Measurements from ENCODE around the gene FGF12.

FGF12 gene

DNA sequence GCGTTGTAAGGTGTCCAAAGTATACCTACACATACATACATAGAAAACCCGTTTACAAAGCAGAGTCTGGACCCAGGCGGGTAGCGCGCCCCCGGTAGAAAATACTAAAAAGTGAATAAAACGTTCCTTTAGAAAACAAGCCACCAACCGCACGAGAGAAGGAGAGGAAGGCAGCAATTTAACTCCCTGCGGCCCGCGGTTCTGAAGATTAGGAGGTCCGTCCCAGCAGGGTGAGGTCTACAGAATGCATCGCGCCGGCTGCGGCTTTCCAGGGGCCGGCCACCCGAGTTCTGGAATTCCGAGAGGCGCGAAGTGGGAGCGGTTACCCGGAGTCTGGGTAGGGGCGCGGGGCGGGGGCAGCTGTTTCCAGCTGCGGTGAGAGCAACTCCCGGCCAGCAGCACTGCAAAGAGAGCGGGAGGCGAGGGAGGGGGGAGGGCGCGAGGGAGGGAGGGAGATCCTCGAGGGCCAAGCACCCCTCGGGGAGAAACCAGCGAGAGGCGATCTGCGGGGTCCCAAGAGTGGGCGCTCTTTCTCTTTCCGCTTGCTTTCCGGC lies 318.6 kb downstream of the FGF12 start:
- DNase-seq = no peak

DNA sequence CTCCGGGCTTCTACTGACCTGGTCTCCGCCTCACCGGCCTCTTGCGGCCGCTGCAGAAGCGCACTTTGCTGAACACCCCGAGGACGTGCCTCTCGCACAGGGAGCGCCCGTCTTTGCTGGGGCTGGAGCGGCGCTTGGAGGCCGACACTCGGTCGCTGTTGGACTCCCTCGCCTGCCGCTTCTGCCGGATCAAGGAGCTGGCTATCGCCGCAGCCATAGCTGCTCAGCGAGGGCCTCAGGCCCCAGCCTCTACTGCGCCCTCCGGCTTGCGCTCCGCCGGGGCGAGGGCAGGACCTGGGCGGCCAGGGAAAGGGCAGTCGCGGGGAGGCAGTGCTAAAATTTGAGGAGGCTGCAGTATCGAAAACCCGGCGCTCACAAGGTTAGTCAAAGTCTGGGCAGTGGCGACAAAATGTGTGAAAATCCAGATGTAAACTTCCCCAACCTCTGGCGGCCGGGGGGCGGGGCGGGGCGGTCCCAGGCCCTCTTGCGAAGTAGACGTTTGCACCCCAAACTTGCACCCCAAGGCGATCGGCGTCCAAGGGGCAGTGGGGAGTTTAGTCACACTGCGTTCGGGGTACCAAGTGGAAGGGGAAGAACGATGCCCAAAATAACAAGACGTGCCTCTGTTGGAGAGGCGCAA lies 319.2 kb downstream of the FGF12 start:
- no peak for DNase-seq

DNA sequence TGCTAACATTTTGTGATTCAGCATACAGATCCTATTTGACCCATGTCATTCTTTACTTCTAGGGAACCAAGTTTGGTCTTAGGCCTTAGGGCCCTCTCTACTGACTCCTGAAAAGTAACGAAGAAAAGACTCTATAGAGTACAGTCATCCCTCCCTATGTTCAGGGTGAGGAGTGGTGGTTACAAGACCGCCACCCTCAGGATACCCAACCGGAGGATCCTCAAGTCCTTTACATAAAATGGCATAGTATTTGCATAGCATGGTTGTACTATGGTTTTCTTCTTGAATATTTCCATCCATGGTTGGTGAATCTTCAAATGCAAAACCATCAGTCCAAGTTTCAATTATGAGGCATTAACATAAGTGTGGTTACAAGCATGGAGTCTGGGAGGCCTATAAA lies 327.6 kb downstream of the FGF12 start:
- no peak for DNase-seq

DNA sequence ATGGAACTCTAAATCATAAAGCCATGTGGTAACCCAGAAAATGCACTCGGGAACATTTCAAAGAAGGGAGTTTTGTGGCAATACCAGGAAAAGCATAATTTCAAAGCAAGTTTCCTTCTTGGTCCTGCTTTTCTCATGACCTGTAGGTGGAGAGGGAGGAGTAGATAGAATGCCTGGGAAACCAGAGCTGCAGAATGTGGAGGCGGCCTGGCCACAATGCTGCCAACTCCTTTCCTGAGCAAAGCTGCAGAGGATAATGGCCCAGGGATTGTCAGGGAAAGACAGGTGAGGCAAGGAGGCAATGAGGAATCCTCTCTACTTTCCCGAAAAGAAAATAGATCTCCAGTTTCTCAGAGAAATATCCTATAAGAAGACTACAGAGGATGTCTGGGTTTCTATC lies 330.3 kb downstream of the FGF12 start:
- DNase-seq = no peak

DNA sequence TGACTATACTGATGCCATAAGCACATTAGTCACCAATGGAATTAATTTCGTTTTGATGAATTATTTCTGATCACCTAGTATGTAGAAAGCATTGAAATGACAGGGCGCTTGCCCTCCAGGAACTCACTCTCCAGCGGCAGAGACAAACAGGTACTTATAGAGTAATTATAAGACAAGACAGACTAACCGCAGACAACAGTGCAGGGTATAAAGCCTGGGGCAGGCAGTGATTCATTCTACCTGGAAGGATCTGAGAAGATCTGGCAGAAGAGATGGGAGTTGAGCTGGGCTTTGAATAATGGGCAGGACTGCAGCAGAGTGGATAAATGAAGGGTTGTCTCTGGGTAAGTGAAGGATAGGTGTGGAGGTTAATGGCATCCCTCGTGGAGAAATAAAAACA lies 331.8 kb downstream of the FGF12 start:
- DNase-seq = no peak

DNA sequence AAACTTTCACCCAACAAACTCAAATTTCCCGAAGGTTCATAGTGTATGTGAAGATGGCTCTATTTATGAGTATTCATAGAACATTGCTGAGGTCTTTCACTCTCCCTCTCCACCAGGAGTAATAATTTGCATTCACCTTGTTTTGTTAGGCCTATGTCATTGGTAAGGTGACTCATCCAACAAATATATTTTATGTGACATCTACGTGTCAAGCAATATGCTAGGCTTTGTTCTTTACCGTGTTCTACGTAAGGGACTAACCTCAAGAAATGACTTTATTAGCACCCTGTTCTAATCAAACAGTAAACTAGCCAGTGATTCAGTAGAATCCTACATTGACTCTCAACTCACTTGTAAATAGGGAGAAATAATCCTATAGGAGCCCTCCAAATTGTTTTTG lies 334.4 kb downstream of the FGF12 start:
- DNase-seq = no peak

DNA sequence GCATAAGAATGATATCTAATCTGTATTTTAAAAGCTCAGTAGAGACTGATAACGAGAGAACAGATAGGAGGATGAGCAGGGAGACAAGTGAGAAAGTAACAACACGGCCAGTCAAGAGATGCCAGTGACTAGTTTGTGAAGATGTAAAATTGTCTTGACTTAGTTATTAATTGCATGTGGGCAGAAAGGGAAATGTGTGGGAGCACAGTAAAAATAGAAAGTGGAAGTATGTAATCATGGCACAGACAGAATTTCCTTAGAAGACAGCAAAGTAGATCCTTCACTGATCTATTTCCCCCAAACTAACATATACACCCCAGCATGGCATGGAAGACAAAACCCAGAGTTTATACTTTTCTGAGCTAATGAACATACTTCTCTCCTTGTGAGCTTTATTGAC lies 344.5 kb downstream of the FGF12 start:
- DNase-seq = no peak

DNA sequence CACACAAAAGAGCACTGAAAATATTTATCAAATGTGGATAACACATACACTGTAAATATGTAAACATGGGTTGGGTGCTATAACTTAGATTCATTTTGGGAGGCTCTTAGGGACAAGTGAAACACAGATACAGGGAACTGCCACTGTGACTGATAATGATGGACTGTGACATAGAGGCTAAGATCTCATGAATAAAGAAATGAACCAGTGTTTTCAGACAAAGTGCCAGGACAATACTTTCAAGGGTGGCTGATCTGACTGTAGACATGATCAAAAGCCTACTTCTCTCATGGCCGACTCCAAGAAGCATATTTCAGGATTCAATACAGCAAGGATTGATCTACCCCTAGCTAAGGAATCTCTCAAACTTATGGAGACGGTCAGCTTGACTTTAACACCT lies 353.8 kb downstream of the FGF12 start:
- DNase-seq = no peak

DNA sequence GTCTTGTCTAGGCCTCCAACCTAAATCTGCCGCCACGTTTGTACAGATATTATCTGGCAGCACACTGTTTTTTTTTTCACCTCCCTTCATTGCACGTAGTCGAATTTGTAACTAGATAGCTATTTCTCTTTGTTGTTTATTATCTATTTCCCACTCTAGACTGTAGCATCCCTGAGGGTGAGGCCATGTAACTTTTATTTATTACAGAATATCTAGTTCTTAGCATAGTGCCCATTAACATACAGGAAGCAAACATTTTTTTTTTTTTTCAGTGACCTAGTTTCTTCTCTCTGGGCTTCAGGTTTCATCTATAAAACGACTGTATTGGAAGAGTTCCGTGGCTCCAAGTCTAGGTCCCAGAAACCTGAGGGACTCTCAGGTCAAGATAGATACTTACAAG lies 354.3 kb downstream of the FGF12 start:
- no peak for DNase-seq

DNA sequence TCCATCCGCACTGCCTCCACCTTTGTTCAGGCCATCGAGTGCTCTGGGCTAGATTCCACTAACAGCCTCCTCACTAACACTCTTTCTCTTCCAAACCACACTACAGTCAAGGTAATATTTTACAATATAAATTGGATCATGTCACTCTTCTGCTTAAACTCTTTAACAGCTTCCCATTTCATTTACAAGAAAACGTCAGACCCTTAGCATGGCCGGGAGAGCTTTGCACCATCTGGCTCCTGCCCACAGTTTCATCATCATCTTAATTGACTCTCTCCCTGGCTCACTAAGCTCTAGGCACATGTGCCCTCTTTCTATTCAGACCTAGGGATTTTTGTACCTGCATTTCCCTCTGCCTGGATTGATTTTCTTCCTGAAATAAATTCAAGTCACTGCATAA lies 354.7 kb downstream of the FGF12 start:
- DNase-seq = no peak

DNA sequence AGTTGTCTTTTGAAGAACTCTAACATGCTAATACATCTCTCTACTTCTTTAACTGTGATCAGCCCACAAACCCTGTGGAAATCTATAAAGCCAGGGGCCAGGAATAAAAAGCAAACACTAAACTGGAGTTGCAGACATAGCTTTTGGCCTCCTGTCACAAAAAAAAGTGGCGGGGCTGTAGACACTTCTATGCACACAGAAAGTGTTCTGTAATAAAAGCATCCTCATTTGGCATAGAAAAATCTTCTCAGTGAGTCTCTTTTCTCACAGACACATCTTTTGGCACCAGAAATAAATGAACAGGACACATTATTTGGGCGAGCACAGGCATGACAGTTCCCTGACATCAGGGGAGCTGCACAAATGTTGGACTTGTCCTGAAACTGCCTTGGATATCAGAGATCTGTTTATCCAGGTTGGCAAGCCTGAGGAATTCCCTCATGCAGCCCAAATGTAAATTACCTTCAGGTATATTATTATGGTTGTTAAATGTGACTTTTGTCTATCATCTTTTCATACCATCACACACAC lies 355.4 kb downstream of the FGF12 start:
- DNase-seq = no peak

DNA sequence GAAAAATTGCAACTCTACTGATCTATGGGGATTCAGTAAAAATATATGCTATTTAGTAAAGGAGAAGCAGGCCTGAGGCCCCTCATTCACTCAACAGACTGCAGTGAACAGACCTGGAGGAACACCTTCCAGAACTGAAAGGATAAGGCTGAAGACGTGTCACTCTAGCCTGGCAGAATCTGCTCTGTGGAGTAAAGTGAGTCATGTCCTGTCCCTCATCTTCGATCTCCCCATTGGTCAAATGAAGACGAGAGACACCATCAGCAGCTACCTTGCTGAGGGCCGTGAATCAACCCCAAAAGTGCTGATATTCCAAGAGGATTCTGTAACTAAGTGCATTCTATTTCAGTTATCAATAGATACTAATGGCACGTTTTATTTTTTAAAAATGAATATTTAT lies 359.7 kb downstream of the FGF12 start:
- no peak for DNase-seq

DNA sequence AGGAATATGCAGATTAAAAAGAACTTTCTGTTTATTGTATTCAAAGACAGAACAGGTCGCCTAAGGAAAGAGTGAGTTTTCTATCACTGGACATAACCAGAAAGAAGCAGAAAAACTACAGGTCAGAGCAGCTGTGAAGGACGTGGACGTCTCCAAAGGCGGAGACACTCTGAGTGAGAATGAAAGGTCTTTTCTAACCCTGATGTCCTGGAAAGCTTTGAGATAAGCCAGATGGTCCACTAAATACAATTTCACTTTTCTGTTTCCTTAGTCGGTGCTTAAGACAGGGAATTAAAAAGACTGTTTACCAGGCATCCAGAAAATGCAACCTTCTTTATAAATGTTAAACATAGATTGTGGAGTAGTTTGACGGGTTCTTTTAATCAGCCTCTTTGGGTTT lies 360.4 kb downstream of the FGF12 start:
- no peak for DNase-seq

DNA sequence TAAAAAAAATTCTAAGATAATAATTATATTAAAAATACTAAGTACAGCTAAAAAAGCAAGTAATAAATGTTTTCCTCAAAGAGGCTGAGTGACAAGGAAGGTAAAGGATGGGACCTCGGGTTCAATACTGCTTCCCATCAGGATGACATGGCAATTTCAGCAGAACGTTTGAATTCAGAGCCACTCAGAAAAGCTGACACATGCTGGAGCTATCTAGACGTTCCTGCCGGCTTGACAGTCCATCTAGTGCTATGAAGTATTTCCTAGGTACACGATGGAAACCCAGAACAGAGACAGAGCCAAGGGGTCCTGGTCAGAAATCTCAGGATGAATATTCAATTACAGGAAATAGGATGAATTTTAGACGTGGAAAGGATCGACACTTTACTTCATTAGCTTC lies 361.8 kb downstream of the FGF12 start:
- no peak for DNase-seq

DNA sequence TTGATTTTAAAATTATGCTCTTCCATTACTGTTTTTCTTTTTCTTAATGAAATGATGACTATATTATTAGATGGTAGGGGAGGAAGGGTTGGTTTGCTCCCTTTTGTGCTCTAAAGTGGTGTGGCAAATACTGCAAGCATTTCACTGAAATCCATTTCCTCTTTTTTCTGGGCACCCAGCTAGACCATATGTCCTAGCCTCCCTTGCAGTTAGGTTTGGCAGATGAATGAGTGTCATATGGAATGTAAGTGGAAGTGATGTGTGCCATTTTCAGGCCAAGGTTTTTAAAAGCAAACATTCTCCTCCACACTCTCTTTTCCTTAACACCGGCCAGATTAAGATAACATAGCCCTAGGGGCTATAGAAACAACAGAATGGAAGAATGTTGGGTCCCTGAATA lies 363.0 kb downstream of the FGF12 start:
- no peak for DNase-seq

DNA sequence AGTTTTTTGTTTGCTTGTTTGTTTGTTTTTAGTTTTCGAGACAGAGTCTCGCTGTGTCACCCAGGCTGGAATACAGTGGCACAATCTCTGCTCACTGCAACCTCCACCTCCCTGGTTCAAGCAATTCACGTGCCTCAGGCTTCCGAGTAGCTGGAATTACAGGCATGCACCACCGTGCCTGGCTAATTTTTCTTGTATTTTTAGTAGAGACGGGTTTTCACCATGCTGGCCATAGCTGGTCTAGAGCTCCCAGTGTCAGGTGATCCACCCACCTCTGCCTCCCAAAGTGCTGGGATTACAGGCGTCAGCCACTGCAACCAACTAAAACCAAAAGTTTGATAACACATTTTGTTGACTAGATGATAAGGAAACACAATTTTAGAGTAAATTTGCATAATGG lies 372.7 kb downstream of the FGF12 start:
- DNase-seq = no peak

DNA sequence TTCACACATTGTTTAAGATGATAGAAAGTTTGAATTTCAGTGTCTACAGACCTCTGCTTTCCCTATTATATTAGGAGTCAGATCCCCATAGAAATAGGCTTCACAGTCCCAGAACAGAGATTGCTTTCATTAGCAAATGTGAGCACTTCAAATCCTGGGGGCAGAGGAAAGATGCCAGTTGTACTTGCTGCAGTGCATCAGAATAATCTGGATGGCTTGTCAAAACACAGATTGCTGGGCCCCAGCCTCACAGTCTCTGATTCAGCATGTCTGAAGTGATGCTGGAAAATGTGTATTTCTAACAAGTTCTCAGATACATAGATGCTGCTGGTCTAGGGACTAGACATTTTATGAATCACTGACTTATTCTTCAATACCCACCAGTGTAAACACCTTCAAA lies 375.2 kb downstream of the FGF12 start:
- DNase-seq = no peak

DNA sequence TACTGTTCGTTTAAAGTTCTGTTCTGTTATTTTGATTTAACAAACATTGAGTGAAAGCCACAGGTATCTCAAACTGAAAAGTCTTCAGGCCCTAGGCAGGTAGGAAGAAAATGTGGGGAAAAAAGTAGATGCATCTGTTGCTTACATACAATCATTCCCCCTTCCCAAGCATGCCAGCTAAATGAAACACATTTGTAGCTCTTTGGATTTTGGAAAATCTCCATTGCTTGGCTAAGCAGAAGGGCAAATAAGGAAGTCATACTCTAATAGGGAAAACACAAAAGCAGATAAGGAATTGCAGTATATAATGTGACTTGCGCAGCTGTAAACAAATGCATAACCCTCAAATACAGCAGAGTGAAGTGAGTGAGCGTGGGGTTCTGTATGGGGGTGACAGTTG lies 375.9 kb downstream of the FGF12 start:
- DNase-seq = no peak

DNA sequence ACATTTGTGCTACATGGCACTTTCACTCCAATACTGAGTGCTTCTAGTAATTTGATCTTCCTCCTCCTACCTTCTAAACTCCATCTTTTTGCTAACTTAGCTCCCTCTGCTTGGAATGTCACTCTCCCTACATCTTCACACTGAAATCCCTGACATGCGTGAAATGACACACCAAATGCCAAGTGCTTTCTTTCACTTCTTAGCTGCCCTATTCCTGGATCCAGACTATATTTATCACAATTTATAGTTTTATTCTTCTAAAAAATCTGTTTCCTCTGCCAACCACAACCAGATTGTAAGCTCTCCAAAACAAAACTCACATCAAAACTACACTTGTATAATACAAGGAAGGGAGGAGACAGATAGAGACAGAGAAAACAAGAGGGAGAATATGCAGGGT lies 387.3 kb downstream of the FGF12 start:
- no peak for DNase-seq

DNA sequence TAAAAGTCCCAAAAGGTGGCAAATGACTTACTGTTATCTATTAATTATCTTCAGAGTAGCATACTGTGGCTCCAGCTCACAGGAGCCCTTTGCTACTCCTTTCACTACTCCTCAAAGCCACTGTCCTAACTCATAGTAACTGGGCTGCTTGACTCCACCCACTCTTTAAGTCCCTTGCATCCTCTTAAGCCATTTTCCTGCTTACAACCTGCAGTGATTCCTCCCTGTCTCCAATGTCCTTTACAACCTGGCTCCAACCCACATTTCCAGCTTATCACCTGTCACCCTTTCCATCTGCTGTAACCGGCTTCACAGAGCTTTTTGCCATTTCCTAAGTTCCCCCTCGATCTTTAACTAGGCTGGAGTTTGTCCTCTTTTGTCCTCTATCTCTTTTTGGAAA lies 388.1 kb downstream of the FGF12 start:
- no peak for DNase-seq

DNA sequence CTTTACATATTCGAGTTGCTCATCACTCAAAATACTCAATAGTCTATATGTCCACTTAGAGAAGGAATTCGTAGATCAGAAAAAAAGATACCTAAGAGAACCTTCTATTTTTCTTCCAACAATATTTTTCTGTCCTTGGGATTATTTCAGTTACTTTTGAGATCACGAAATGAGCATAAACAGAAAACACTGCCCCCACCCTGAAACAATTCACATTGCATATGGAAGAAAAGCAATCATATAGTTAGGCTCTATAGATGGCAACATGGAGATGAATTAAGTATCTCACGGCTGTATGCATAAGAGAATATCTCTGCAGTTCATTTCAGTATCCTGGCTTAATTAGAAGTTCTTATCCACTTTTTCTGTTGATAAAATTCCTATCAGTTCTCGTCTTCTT lies 391.1 kb downstream of the FGF12 start:
- DNase-seq = no peak

DNA sequence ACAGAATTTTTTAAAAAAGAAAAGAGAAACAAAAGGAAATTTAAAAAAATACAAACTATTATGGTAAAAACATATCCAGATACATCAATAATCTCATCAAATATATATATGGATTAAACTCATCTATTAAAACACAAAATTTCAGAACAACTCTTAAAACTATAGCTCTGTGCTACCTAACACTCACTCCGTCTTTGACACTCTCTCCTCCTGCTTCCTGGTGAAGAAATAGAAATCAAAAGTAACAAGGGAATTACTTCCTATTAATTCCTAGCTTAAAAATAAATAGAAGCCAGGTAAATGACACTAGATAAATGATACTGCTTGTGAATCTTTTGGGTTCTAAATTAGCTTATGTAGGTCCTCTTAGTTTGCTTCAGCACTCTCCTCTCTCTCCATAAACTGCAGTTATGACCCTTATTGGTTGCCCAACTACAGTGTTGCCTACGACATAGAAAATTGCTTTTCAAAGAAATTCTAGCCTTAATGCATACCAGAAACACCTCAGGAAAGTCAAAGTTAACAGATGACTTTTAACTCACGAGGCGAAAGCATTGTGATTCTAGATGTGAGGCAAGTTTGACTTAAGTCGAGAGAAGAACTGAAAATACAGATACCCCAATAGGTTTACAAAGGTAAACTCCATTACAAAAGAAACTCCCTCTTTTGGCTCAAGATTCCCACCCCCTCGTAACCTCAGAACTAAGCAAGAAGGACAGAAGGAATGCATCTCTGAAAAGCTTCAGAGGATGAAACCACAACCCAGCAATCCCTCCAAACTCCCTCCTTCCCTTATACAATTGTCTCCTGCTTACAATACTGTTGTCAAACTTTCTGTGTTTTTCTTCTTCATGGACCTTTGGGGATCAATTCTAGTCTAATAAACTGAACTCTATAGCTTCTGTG lies 394.7 kb downstream of the FGF12 start:
- no peak for DNase-seq

DNA sequence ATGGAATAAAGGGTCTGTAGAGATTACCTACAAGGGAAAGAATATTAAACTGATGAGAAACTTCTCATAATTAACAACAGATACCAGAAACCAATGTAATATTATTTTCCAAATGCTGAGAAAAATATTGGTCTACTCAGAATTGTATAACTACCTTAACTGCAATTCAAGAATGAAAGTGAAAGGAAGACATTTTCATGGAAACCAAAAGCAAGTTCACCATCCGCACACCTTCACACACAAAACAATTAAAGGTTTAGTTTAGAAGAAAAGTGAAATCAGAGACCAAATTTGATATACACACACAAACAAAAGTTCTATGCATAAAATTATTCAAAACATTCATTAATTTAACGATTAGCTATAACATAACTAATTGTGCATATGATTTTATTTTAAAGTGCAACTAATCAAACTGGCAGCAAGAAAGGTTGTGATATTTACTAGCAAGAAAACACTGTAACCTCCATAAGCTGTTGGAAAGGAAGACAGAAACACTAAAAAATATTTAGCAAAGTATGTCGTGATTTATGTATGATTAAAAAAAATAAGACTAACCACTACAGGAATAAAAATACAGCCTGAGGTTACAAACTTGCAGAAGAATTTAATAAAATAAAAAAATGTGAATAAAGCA lies 395.5 kb downstream of the FGF12 start:
- DNase-seq = no peak

DNA sequence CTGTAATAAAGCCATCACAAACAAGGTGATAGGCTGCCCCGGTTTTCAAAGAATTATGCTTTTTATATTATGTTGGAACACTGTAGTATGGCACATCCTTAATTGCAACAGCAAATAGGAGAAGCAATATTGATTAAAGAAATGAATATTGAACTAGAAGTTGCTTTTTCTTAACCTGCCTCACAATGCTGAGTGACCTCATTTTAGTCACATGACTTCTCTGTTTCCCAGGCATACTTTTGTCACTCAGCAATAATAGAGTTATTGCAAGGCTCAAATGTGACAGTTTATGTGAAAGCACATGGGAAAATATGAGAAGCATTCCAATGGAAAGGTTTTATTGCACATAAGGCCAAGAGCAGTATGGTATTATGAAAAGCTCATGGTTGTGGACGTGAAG lies 400.7 kb downstream of the FGF12 start:
- DNase-seq = no peak
